HG03045 (cell line): Measurements from ENCODE around the gene VWCE.
"Not testable (repeated sequence)": the region's sequence is repeated elsewhere in the genome, so short reads cannot be mapped to it uniquely, and the experiment has no call there.

Source experiments
- ATAC-seq: cut with Tn5 transposase; IDR thresholded peaks from one replicate; pipeline ENCODE4 v1.9.1; 2021; ENCODE audit warnings: mild to moderate bottlenecking, moderate library complexity; ENCODE audit not compliant: unreplicated experiment

Gene VWCE

DNA sequence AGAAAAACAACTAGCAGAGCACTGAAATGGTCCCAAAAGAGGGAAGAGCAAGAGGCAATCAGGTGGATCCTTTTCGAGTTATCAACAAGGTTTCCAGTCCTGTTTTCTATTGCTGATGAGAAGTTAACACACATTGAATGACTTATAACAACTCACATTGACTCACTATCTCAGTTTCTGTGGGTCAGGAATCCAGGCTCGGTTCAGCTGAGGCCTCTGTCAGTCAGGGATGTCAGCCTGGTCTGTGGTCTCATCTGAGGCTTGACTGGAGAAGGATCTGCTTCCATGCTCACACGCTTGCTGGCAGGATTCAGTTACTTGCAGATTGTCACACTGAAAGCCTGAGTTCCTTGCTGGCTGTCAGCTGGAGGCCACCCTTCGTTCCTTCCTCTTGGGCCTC, 76.8 kb downstream of the VWCE start:
- not testable (repeated sequence) for ATAC-seq

DNA sequence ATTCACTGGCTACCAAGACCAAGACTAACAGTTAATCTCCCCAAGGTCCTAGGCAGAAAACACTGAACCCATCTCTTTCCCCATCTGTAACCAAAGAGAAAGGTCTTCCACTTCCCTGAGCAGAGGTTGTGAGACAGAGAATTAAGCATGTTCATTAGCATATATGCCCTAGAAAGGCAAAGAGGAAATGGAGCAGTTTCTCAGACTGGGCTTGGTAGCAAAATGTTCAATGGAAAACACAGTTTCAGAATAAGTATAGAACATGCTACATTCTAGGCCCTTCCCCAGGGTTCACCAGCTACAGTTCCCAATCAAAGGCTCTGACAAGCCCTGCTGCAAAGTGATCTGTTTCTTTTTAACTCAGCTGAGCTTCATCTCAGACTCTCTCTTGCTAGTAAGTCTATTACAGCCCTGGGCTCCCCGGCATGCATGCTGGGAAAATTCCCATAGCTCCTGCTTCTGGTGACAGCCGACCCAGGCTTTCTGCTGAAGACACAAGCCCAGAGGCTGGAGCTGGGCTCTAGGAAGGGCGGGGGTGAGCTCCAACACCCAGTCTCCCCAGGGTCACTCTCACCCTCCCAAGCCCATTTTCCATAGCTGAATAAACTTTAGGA, 81.3 kb downstream of the VWCE start:
- not testable (repeated sequence) for ATAC-seq

- ATAC-seq = not testable (repeated sequence)
These were observed 82.9 kb downstream of the VWCE start for GRCh38 chr11:61212202-61212601.

DNA sequence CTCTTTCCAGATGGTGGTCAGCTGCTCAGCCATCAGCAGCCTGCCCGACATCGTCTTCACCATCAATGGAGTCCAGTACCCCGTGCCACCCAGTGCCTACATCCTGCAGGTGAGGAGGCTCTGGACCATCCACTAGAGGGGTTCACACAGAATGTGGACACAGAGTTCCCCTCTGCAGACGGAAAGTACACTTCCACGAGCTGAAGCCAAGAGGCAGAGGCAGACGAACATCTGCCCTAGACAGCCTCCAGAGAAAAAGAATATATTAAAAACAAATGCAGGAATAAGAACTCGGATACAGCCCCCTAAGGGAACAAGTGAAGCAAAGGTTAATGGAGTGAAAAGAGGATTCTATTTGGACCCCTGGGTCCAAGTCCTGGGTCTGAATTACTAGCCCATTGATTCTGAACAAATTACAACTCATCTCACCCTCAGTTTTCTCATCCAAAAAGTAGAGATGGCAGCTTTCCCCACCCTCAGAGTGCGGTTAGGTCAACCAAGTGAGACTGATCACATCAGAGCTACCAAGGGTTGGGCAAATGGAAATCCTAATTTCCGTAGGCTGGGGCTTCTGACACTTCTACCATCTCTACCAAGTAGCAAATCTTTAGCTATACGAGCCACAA, 83.7 kb downstream of the VWCE start:
- not testable (repeated sequence) for ATAC-seq

GRCh38 chr11:61210629-61211028, 84.5 kb downstream of the VWCE start:
- ATAC-seq = not testable (repeated sequence)
